AG04450 (cell line): Measurements from ENCODE around the gene IFNL3. TPM values are rescaled to one million over a fixed set of nuclear protein-coding genes. Genes with fewer than 3 reads are reported as not detected.

Source experiments
- CTCF ChIA-PET: fragments of 300-600, 350-600 bp; formaldehyde crosslinking; extraction: SDS; loops from one replicate; lab custom pipeline; 2022; ENCODE audit warnings: antibody characterized with exemption, inconsistent platforms; lab: Charles Lee
- POLR2A ChIA-PET: fragments of 350-600 bp; formaldehyde crosslinking; extraction: SDS; loops from one replicate; lab custom pipeline; 2021; ENCODE audit warnings: antibody characterized with exemption, inconsistent platforms; lab: Yijun Ruan, JAX
- DNase-seq: peaks from one replicate; pipeline ENCODE4 v3.0.0-alpha.2; 2011; ENCODE audit warnings: low read depth, low spot score
- H3K27ac ChIP-seq: one replicate; pipeline ENCODE4 v1.5.1; 2012; ENCODE audit warnings: low read depth, low read length, control low read depth
- H3K27me3 ChIP-seq: one replicate; pipeline ENCODE4 v1.6.0; 2012; ENCODE audit warnings: low read length; ENCODE audit not compliant: control insufficient read depth, insufficient read depth
- H3K4me3 ChIP-seq: 2 replicates; pipeline ENCODE4 v1.5.1; 2011; ENCODE audit warnings: mild to moderate bottlenecking, low read depth, low read length, control low read depth
- H3K9me3 ChIP-seq: 2 replicates; pipeline ENCODE4 v1.5.1; 2012; ENCODE audit warnings: low read length; ENCODE audit not compliant: control insufficient read depth, insufficient read depth
- CTCF ChIP-seq: IDR thresholded peaks from 2 replicates; pipeline ENCODE4 v1.5.1; 2011; ENCODE audit warnings: low read depth, low read length, control low read depth, inconsistent platforms
- polyA plus RNA-seq: library from polyadenylated mRNA; depleted of rRNA; stranded (reverse); fragments of >200 nt; gene quantifications from 2 replicates; pipeline ENCODE4 v1.2.3, GENCODE V29; 2011

Gene IFNL3
- polyA plus RNA-seq, 1 experiment, result not detected

- ChIA-PET POLR2A (no interaction called here), CTCF (no interaction called here)
- no peak for TF ChIP-seq CTCF
- DNase-seq, result no peak
- Histone ChIP-seq H3K27ac (no peak overlapping the region), H3K27me3 (peaks cover 23% of the 10 kb centered on the region), H3K4me3 (no peak overlapping the region), H3K9me3 (no peaks in the 10 kb centered on the region; the same call in 1 of the 2 replicates)
Measured at GRCh38 chr19:39237200-39238184, 7.3 kb downstream of the IFNL3 start.

- no peak for DNase-seq
- Histone ChIP-seq H3K4me3 (no peak overlapping the region), H3K27ac (no peak overlapping the region), H3K9me3 (no peaks in the 10 kb centered on the region; the same call in 1 of the 2 replicates), H3K27me3 (peaks cover 23% of the 10 kb centered on the region)
- ChIA-PET POLR2A (no interaction called here), CTCF (no interaction called here)
- TF ChIP-seq CTCF, result no peak
Measured at GRCh38 chr19:39236527-39236926, 8.3 kb downstream of the IFNL3 start.

- Histone ChIP-seq H3K4me3 (no peak overlapping the region), H3K27ac (no peak overlapping the region), H3K27me3 (peaks cover 3% of the 10 kb centered on the region), H3K9me3 (no peaks in the 10 kb centered on the region)
- ChIA-PET CTCF (no interaction called here), POLR2A (no interaction called here)
- TF ChIP-seq CTCF, result no peak
- no peak for DNase-seq
Measured at GRCh38 chr19:39232708-39233107, 12.1 kb downstream of the IFNL3 start.

- no peak for DNase-seq
- Histone ChIP-seq H3K27ac (no peak overlapping the region), H3K4me3 (no peak overlapping the region), H3K9me3 (no peaks in the 10 kb centered on the region), H3K27me3 (peaks cover 7% of the 10 kb centered on the region)
- ChIA-PET POLR2A (no interaction called here), CTCF (no interaction called here)
- TF ChIP-seq CTCF, result no peak
Measured at GRCh38 chr19:39230096-39230764, 14.6 kb downstream of the IFNL3 start.

GRCh38 chr19:39224910-39225309, 19.9 kb downstream of the IFNL3 start:
- Histone ChIP-seq H3K27me3 (peaks cover 3% of the 10 kb centered on the region), H3K27ac (no peak overlapping the region), H3K9me3 (no peaks in the 10 kb centered on the region), H3K4me3 (no peak overlapping the region)
- no peak for TF ChIP-seq CTCF
- POLR2A ChIA-PET, result no interaction called here
- DNase-seq, result no peak
- CTCF ChIA-PET, result no interaction called here
